BLaER1 treated with 17β-estradiol and CSF1 and Interleukin-3, amounts not matched to agents 10 nM and 100 nM (cell line): ENCODE measurements around the gene DDX31.

Experiments
- H3K27ac ChIP-seq, 11 experiments: shearing (Covaris generic); formaldehyde crosslinking; 2 replicates each; pipeline ENCODE4 v1.8.1; 2022
- H3K27me3 ChIP-seq, 11 experiments: shearing (Covaris generic); formaldehyde crosslinking; 2 replicates each; pipeline ENCODE4 v1.8.1; 2022
- H3K36me3 ChIP-seq, 11 experiments: shearing (Covaris generic); formaldehyde crosslinking; 2 replicates each; pipeline ENCODE4 v1.8.1; 2022
- H3K4me1 ChIP-seq, 10 experiments: shearing (Covaris generic); formaldehyde crosslinking; 2 replicates each; pipeline ENCODE4 v1.8.1; 2022
- H3K4me2 ChIP-seq, 11 experiments: shearing (Covaris generic); formaldehyde crosslinking; 2 replicates each; pipeline ENCODE4 v1.8.1; 2022
- H3K4me3 ChIP-seq, 10 experiments: shearing (Covaris generic); formaldehyde crosslinking; 2 replicates each; pipeline ENCODE4 v1.8.1; 2022
- H3K9ac ChIP-seq, 11 experiments: shearing (Covaris generic); formaldehyde crosslinking; 2 replicates each; pipeline ENCODE4 v1.8.1; 2022
- H3K9me3 ChIP-seq, 11 experiments: shearing (Covaris generic); formaldehyde crosslinking; replicated peaks in 1 of 11; 2 replicates each; pipeline ENCODE4 v1.8.1; 2022
- H4K20me1 ChIP-seq, 11 experiments: shearing (Covaris generic); formaldehyde crosslinking; 2 replicates each; pipeline ENCODE4 v1.8.1; 2022
- Cebpa-rat ChIP-seq, 11 experiments: shearing (Covaris generic); IDR thresholded peaks; 2 replicates each; pipeline ENCODE4 v1.8.1; 2022

DDX31 gene

DNA sequence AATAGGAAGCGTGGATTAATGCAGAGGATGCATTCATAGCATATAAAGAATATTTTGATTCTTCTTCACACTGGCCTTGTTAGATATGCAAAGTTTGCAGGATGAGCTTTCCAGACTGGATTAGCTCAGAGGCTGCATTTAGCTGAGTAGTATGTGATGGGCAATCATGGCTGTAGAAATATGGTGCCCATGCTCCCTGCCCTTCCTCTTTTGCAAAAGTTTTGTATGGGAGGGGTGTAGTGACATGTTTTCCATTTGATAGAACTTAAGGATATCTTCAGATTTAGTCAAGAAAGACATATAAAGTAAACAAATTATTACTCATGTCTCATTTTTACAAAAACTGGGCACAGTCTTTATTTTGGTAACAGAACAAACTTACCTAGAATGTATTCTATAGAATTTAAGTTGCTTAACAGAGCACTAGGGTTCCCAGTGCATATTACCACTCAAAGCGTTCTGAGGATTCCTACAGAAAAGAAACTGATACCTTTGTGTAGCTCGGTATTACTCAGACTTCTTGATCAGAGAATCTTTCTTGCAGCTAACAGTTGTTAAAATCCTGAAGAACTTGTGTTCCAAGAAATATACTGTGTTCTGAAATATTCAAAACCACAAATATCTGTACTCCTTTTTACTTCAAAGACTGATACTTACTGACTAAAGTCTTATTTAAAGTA is 10.3 kb upstream of the DDX31 start:
- Histone ChIP-seq H4K20me1 (peaks cover 33 to 100% (median 99%) of the 10 kb centered on the region in 11 experiments; a peak in 21 of 22 replicates), H3K4me2 (no peak overlapping the region), H3K36me3 (peaks cover 69 to 95% (median 90%) of the 10 kb centered on the region in 11 experiments), H3K27me3 (no peaks in the 10 kb centered on the region), H3K9ac (no peak overlapping the region), H3K9me3 (no peaks in the 10 kb centered on the region), H3K4me1 (no peaks in the 10 kb centered on the region), H3K27ac (no peak overlapping the region), H3K4me3 (no peak overlapping the region)
- TF ChIP-seq Cebpa-rat (IDR thresholded peaks at IDR 0.05), result no peak

DNA sequence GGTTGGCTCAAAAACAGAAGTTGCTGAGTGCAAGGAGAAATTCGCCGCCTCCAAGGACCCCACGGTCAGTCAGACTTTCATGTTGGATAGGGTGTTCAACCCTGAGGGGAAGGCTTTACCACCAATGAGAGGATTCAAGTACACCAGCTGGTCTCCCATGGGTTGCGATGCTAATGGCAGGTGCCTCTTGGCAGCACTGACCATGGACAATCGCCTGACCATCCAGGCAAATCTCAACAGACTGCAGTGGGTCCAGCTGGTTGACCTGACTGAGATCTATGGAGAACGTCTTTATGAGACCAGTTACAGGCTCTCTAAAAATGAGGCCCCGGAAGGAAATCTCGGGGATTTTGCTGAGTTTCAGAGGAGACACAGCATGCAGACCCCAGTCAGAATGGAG is 8.2 kb upstream of the DDX31 start:
- Histone ChIP-seq H3K27me3 (no peaks in the 10 kb centered on the region), H4K20me1 (peaks cover 48 to 100% (median 99%) of the 10 kb centered on the region in 11 experiments; a peak in 21 of 22 replicates), H3K4me3 (no peak overlapping the region), H3K4me2 (no peak overlapping the region), H3K27ac (no peak overlapping the region), H3K9me3 (no peaks in the 10 kb centered on the region), H3K9ac (no peak overlapping the region), H3K36me3 (peaks cover 49 to 90% (median 77%) of the 10 kb centered on the region in 11 experiments), H3K4me1 (peaks cover 6 to 18% (median 10%) of the 10 kb centered on the region in 10 experiments)
- TF ChIP-seq Cebpa-rat (IDR thresholded peaks at IDR 0.05), result no peak

DNA sequence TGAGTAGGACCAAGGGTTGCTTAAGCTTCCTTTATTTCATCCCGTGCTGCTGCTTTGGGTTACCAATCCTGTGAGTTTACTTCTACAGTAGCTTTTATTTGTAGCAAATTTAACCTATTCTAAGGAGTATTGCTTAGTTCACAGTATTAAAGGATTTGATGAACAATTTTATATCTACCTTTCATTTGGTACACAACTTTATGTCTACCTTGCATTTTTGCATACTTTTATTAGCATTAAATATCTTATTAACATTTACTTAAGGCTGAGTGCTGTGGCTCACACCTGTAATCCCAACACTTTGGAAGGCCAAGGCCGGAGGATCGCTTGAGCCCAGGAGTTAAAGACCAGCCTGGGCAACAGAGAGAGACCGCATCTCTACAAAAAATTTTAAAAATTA is 4.7 kb upstream of the DDX31 start:
- Histone ChIP-seq H3K27me3 (no peaks in the 10 kb centered on the region), H3K36me3 (peaks cover 18 to 55% (median 42%) of the 10 kb centered on the region in 11 experiments), H3K4me1 (peaks cover 23 to 38% (median 31%) of the 10 kb centered on the region in 10 experiments), H3K4me3 (no peak overlapping the region), H4K20me1 (peaks cover 41 to 89% (median 86%) of the 10 kb centered on the region in 11 experiments; a peak in 21 of 22 replicates), H3K9ac (no peak overlapping the region), H3K27ac (no peak overlapping the region), H3K9me3 (no peaks in the 10 kb centered on the region), H3K4me2 (peak overlapping the region in 2 of 11 experiments; percentile 0 to 3; a peak in 2 of 22 replicates)
- no peak for TF ChIP-seq Cebpa-rat (IDR thresholded peaks at IDR 0.05)

DNA sequence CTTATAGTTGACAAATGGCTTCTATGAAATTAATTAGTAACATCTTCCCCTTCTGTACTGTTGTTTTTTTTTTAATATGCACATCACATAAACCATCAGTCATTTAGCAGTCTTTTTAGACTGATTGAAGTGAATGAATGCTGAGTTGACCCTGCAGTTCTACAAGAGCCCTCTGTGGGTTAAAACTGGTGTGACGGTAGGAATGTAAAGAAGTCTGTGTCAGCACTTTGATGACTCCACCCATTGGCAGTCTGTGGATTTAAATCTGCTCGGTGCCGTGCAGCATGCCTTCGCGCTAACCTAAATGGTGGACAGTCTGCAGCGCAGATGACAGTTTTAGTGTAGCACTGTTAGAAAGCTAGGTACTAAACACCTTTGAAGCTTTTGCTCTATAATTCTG is 3.6 kb upstream of the DDX31 start:
- peaks cover 25 to 44% (median 34%) of the 10 kb centered on the region in 10 experiments for H3K4me1 ChIP-seq
- H3K27ac ChIP-seq, result no peak overlapping the region
- H3K4me3 ChIP-seq, result peak overlapping the region in 2 of 10 experiments; percentile 26 to 84; a peak in 1 of 20 replicates
- no peaks in the 10 kb centered on the region for H3K9me3 ChIP-seq
- peaks cover 41 to 82% (median 75%) of the 10 kb centered on the region in 11 experiments; a peak in 21 of 22 replicates for H4K20me1 ChIP-seq
- TF ChIP-seq Cebpa-rat (IDR thresholded peaks at IDR 0.05), result no peak
- H3K36me3 ChIP-seq, result peaks cover 7 to 44% (median 31%) of the 10 kb centered on the region in 11 experiments
- no peak overlapping the region for H3K9ac ChIP-seq
- no peaks in the 10 kb centered on the region for H3K27me3 ChIP-seq
- H3K4me2 ChIP-seq, result peak overlapping the region; percentile 82 to 99 (median 88); a peak in 21 of 22 replicates

DNA sequence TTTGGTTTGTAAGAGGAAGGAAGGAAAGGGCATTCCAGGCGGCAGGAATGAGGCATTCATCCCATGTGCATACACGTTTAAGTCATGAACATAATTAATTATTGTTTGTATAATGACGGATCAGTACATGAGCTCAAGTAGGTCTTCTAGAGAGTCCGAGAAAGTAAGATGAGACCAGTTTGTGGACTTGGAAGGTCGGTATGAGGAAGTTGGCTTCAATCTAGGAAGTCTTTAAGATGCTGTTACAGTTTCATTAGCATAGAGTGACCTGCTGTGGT is 2.6 kb upstream of the DDX31 start:
- Histone ChIP-seq H3K27me3 (no peaks in the 10 kb centered on the region), H3K9ac (peak overlapping the region in 7 of 11 experiments; percentile 0 to 96 (median 90); a peak in 9 of 22 replicates), H4K20me1 (peaks cover 40 to 82% (median 65%) of the 10 kb centered on the region in 11 experiments; a peak in 21 of 22 replicates), H3K36me3 (peaks cover 0 to 41% (median 24%) of the 10 kb centered on the region in 11 experiments; a peak in 18 of 22 replicates), H3K4me2 (peak overlapping the region; percentile 82 to 99 (median 88)), H3K9me3 (no peaks in the 10 kb centered on the region), H3K4me1 (peaks cover 31 to 53% (median 38%) of the 10 kb centered on the region in 10 experiments), H3K27ac (peak overlapping the region in 3 of 11 experiments; percentile 0 to 10 (median 6); a peak in 1 of 22 replicates), H3K4me3 (peak overlapping the region in 9 of 10 experiments; percentile 84 to 99 (median 93); a peak in 15 of 20 replicates)
- TF ChIP-seq Cebpa-rat (IDR thresholded peaks at IDR 0.05), result no peak

DNA sequence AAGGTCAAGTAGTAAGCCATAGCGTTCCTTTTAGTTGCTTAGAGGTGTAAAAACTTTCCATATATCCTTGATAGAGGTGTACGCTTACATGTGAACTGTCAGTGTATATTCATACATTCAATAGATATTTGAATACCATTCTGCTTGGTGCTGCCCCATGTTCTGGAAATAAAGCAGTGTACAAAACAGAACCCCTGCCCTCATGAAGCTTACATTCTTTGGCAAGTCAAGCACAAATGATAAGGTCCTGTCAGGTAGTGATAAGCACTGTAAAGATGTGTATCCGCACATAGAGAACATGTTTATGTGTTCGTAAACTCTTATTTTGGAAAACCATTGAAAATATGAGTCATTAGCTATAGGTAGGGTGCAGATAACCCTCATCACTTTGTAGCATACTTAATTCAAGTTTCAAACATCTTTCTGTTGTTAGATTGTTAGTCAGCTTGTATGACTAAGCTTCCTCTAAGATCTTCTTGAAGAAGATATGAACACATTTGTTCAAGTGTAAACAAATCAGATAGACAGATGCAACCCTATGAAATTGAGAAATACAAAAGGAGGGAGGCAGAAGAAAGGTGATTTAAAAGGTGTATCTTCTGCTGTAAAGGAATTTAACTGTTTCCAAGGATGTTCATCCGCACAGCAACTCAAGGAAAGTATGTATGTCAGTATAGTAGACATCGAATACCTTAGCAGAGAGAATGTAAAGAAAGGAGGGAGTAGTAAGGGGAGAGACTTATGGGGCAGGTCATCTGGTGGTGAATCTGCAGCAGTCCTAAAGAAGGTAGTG is 2.0 kb upstream of the DDX31 start:
- H4K20me1 ChIP-seq, result peaks cover 38 to 82% (median 60%) of the 10 kb centered on the region in 11 experiments; a peak in 21 of 22 replicates
- peaks cover 0 to 41% (median 19%) of the 10 kb centered on the region in 11 experiments; a peak in 13 of 22 replicates for H3K36me3 ChIP-seq
- peak overlapping the region; percentile 90 to 98 (median 94); a peak in 21 of 22 replicates for H3K9ac ChIP-seq
- TF ChIP-seq Cebpa-rat (IDR thresholded peaks at IDR 0.05), result no peak
- peaks cover 31 to 58% (median 40%) of the 10 kb centered on the region in 10 experiments for H3K4me1 ChIP-seq
- H3K27me3 ChIP-seq, result no peaks in the 10 kb centered on the region
- H3K4me2 ChIP-seq, result peak overlapping the region; percentile 82 to 99 (median 88)
- H3K4me3 ChIP-seq, result peak overlapping the region; percentile 84 to 99 (median 92)
- peak overlapping the region in 9 of 11 experiments; percentile 91 to 99 (median 94); a peak in 18 of 22 replicates for H3K27ac ChIP-seq
- H3K9me3 ChIP-seq, result no peaks in the 10 kb centered on the region

DNA sequence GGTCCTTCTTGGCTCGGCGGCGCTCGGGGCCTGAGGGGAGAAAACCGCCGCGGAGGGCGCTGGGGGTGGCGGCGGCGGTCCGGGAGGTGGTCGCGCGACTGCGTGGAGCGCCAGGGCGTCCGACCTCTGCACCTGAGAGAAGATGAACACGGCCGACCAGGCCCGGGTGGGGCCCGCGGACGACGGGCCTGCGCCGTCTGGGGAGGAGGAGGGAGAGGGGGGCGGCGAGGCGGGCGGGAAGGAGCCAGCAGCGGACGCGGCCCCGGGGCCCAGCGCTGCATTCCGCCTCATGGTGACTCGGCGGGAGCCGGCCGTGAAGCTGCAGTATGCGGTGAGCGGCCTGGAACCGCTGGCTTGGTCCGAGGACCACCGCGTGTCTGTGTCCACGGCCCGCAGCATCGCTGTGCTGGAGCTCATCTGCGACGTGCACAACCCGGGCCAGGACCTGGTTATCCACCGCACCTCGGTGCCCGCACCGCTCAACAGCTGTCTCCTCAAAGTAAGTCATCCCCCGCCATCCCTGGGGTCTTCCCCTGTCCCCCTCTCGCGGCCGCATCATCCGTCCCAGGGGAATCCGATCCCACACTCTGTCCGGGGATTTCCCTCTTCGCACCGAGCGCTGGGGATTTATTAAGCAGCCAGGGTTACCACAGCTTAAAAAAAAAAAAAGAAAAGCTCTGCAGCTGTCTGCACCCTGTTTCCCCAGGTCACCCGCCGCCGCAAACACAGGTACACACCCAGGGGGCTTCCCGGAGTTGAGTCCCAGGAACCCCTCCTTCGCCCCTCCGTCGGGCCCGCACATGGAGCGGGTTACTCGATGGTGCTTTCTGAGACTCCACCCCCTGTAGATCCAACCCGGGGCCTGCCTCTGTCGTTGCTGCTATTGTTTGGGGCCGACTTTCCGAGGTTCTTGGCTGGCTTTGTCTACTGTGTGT is 941 bp upstream of the DDX31 start, which contains the start of gene GTF3C4:
Gene GTF3C4, plus strand, starts transcription at position 8 of the 935 bp plus-strand sequence. Its CDS starts 135 bp downstream, at position 143.
- Histone ChIP-seq H3K9ac (peak within 1 kb of the TSS; percentile 90 to 98 (median 94)), H4K20me1 (peaks cover 38 to 82% (median 55%) of the 10 kb centered on the region in 11 experiments; a peak in 20 of 22 replicates), H3K4me1 (peaks cover 31 to 59% (median 43%) of the 10 kb centered on the region in 10 experiments), H3K27me3 (no peaks in the 10 kb centered on the region), H3K4me2 (peak within 1 kb of the TSS; percentile 83 to 99 (median 88)), H3K27ac (peak within 1 kb of the TSS; percentile 91 to 99 (median 94)), H3K9me3 (no peaks in the 10 kb centered on the region), H3K36me3 (peaks cover 0 to 42% (median 18%) of the 10 kb centered on the region in 11 experiments; a peak in 15 of 22 replicates), H3K4me3 (peak within 1 kb of the TSS; percentile 84 to 99 (median 92))
- no peak for TF ChIP-seq Cebpa-rat (IDR thresholded peaks at IDR 0.05)

DNA sequence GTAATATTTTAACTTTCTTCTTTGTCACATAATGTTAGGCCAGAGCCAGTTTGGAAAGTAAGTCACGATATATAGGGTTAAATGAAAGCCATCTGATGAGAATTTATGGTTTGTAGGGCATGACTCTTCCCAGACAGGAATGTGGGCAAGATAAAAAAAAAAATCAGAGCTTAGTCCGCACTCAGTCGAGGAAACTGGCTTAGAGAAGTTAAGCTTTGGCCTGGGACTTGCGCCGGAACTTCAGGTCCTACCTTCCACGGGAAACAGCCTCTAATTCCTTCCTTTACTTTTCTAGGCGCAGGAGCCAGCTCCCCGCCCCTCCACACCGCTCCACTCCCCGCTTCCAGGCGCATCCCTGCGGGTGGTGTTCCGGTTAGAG is 475 bp downstream of the DDX31 start:
- Histone ChIP-seq H3K4me1 (peaks cover 31 to 58% (median 43%) of the 10 kb centered on the region in 10 experiments), H3K9ac (peak overlapping the region; percentile 90 to 98 (median 94)), H4K20me1 (peaks cover 26 to 82% (median 55%) of the 10 kb centered on the region in 11 experiments; a peak in 21 of 22 replicates), H3K36me3 (peaks cover 0 to 47% (median 21%) of the 10 kb centered on the region in 11 experiments; a peak in 17 of 22 replicates), H3K4me2 (peak overlapping the region; percentile 78 to 91 (median 86)), H3K27ac (peak overlapping the region; percentile 91 to 99 (median 94); a peak in 21 of 22 replicates), H3K27me3 (no peaks in the 10 kb centered on the region), H3K4me3 (peak overlapping the region; percentile 84 to 99 (median 92)), H3K9me3 (no peaks in the 10 kb centered on the region)
- TF ChIP-seq Cebpa-rat (IDR thresholded peaks at IDR 0.05), result no peak
